Mesodermal cell (in vitro differentiated cells): Measurements from ENCODE around the gene R3HDM1.
A peak's percentile ranks its signal among the peaks of the same experiment; 100 is the strongest.
"Not testable (repeated sequence)": the region's sequence is repeated elsewhere in the genome, so short reads cannot be mapped to it uniquely, and the experiment has no call there.

Experiments
- H3K27ac ChIP-seq: 2 replicates; pipeline ENCODE4 v1.7.0; 2013; ENCODE audit warnings: mild to moderate bottlenecking, low read depth, low read length, moderate library complexity; ENCODE audit not compliant: severe bottlenecking
- H3K36me3 ChIP-seq: 2 replicates; pipeline ENCODE4 v1.7.1; 2013; ENCODE audit warnings: mild to moderate bottlenecking, low read length, moderate library complexity; ENCODE audit not compliant: control insufficient read depth, insufficient read depth
- H3K4me1 ChIP-seq: one replicate; pipeline ENCODE4 v1.7.1; 2013; ENCODE audit warnings: mild to moderate bottlenecking, low read length; ENCODE audit not compliant: insufficient read depth, control insufficient read depth, poor library complexity, severe bottlenecking
- H3K4me3 ChIP-seq: 2 replicates; pipeline ENCODE4 v1.7.0; 2013; ENCODE audit warnings: low read length, control low read depth, mild to moderate bottlenecking; ENCODE audit not compliant: insufficient read depth, poor library complexity, severe bottlenecking; ENCODE audit errors: extremely low read depth
- H3K9me3 ChIP-seq: 2 replicates; pipeline ENCODE4 v1.7.1; 2013; ENCODE audit warnings: mild to moderate bottlenecking, low read length, moderate library complexity; ENCODE audit not compliant: control insufficient read depth
- WGBS, 2 experiments: methylation state at CpG; one replicate each; pipeline ENCODE4 v1.1.5; 2013; ENCODE audit warnings: missing lambda C conversion rate in 2 of 2; ENCODE audit not compliant: insufficient coverage in 2 of 2; 5-methylcytosine and 5-hydroxymethylcytosine counted together

The R3HDM1 gene

GRCh38 chr2:135708159-135708558 is 176.9 kb downstream of the R3HDM1 start:
- Histone ChIP-seq H3K27ac (no peak overlapping the region), H3K4me3 (no peak overlapping the region), H3K9me3 (no peaks in the 10 kb centered on the region), H3K36me3 (peaks cover 12% of the 10 kb centered on the region), H3K4me1 (no peaks in the 10 kb centered on the region)
- 100% methylated on average over 1 of the region's 4 CpGs; no CpG with 5 or more reads in 1 of the 2 experiments for WGBS, 2 experiments

- 97 to 99% methylated on average over 4 of the region's 6 CpGs for WGBS, 2 experiments
- peaks cover 12% of the 10 kb centered on the region for H3K36me3 ChIP-seq
- no peak overlapping the region for H3K4me3 ChIP-seq
- no peaks in the 10 kb centered on the region for H3K9me3 ChIP-seq
- H3K4me1 ChIP-seq: no peaks in the 10 kb centered on the region
- no peak overlapping the region for H3K27ac ChIP-seq
Observed at GRCh38 chr2:135709992-135710391, 178.7 kb downstream of the R3HDM1 start.

- 87 to 98% methylated on average over 5 to 6 of the region's 9 CpGs for WGBS, 2 experiments
- H3K4me3 ChIP-seq, H3K9me3 ChIP-seq, H3K4me1 ChIP-seq, H3K27ac ChIP-seq: not testable (repeated sequence)
- H3K36me3 ChIP-seq: peaks cover 30% of the 10 kb centered on the region
Observed at GRCh38 chr2:135715086-135715485, 183.8 kb downstream of the R3HDM1 start.

- Histone ChIP-seq H3K4me1 (no peaks in the 10 kb centered on the region), H3K9me3 (no peaks in the 10 kb centered on the region), H3K4me3 (no peak overlapping the region), H3K36me3 (peaks cover 26% of the 10 kb centered on the region), H3K27ac (no peak overlapping the region)
- WGBS, 2 experiments: 91 to 95% methylated on average over 1 to 2 of the region's 2 CpGs
Observed at GRCh38 chr2:135728064-135728743, 196.9 kb downstream of the R3HDM1 start.

GRCh38 chr2:135732561-135732960 is 201.3 kb downstream of the R3HDM1 start:
- H3K4me3 ChIP-seq: no peak overlapping the region
- no peaks in the 10 kb centered on the region for H3K4me1 ChIP-seq
- H3K9me3 ChIP-seq: no peaks in the 10 kb centered on the region
- 94 to 96% methylated on average over 2 to 5 of the region's 5 CpGs for WGBS, 2 experiments
- H3K36me3 ChIP-seq: no peaks in the 10 kb centered on the region
- H3K27ac ChIP-seq: no peak overlapping the region

GRCh38 chr2:135733045-135733444 is 201.8 kb downstream of the R3HDM1 start:
- Histone ChIP-seq H3K4me1 (no peaks in the 10 kb centered on the region), H3K9me3 (no peaks in the 10 kb centered on the region), H3K36me3 (no peaks in the 10 kb centered on the region), H3K27ac (no peak overlapping the region), H3K4me3 (no peak overlapping the region)
- no CpG with 5 or more reads among the region's 2 CpGs for WGBS, 2 experiments

GRCh38 chr2:135736546-135736945 is 205.3 kb downstream of the R3HDM1 start:
- 92 to 100% methylated on average over 3 to 5 of the region's 5 CpGs for WGBS, 2 experiments
- Histone ChIP-seq H3K4me3 (no peak overlapping the region), H3K36me3 (no peaks in the 10 kb centered on the region), H3K27ac (no peak overlapping the region), H3K9me3 (no peaks in the 10 kb centered on the region), H3K4me1 (no peaks in the 10 kb centered on the region)

- Histone ChIP-seq H3K36me3 (no peaks in the 10 kb centered on the region), H3K4me1 (peaks cover 7% of the 10 kb centered on the region), H3K27ac (no peak overlapping the region), H3K9me3 (no peaks in the 10 kb centered on the region), H3K4me3 (no peak overlapping the region)
- 90 to 96% methylated on average over 3 of the region's 3 CpGs for WGBS, 2 experiments
Observed at GRCh38 chr2:135740206-135740605, 208.9 kb downstream of the R3HDM1 start.

- 86 to 92% methylated on average over 11 of the region's 11 CpGs for WGBS, 2 experiments
- no peak overlapping the region for H3K27ac ChIP-seq
- H3K36me3 ChIP-seq: peaks cover 6% of the 10 kb centered on the region
- no peaks in the 10 kb centered on the region for H3K9me3 ChIP-seq
- H3K4me3 ChIP-seq: no peak overlapping the region
- H3K4me1 ChIP-seq: peaks cover 7% of the 10 kb centered on the region
Observed at GRCh38 chr2:135741043-135741394, 209.7 kb downstream of the R3HDM1 start.

GRCh38 chr2:135741395-135742324 is 210.4 kb downstream of the R3HDM1 start, which contains the start of gene UBXN4:
TSS of gene UBXN4 (plus strand) at chr2:135741855. CDS start at chr2:135741930, 75 bp downstream.
- Histone ChIP-seq H3K27ac (peak within 1 kb of the TSS; percentile 98), H3K4me1 (peaks cover 7% of the 10 kb centered on the region), H3K9me3 (no peaks in the 10 kb centered on the region), H3K36me3 (peaks cover 10% of the 10 kb centered on the region), H3K4me3 (peak within 1 kb of the TSS; percentile 87)
- 1% methylated on average over 66 to 67 of the region's 93 CpGs for WGBS, 2 experiments
